Lower lobe of right lung (tissue), 2 donors: ENCODE measurements around the gene DHX34. TPM values are rescaled to one million over a fixed set of nuclear protein-coding genes. Genes with fewer than 3 reads are reported as not detected.
"Not testable (repeated sequence)": the region's sequence is repeated elsewhere in the genome, so short reads cannot be mapped to it uniquely, and the experiment has no call there.

Experiments used
- ATAC-seq, 2 donors: fragments of 200-7000 bp; cut with Tn5 transposase; one replicate each; pipeline ENCODE4 v1.9.1; 2020 to 2022; ENCODE audit warnings: mild to moderate bottlenecking in 2 of 2, moderate library complexity in 2 of 2
- DNase-seq: peaks from one replicate; pipeline ENCODE4 v3.0.0-alpha.2; 2020
- H3K27ac ChIP-seq: fragments of 200-600 bp; one replicate; pipeline ENCODE4 v1.8.0; 2022
- H3K27me3 ChIP-seq: fragments of 200-600 bp; one replicate; pipeline ENCODE4 v1.8.0; 2022; ENCODE audit warnings: low read depth
- H3K36me3 ChIP-seq: fragments of 200-600 bp; one replicate; pipeline ENCODE4 v1.8.0; 2022; ENCODE audit warnings: mild to moderate bottlenecking
- H3K4me1 ChIP-seq: fragments of 200-600 bp; one replicate; pipeline ENCODE4 v1.8.0; 2022
- H3K4me3 ChIP-seq: fragments of 200-600 bp; one replicate; pipeline ENCODE4 v1.8.0; 2022; ENCODE audit warnings: mild to moderate bottlenecking
- H3K9me3 ChIP-seq: fragments of 200-600 bp; one replicate; pipeline ENCODE4 v1.8.0; 2022
- intact Hi-C: fragments of 100-400 bp; cut with DNase I; formaldehyde crosslinking; loops from one replicate; pipeline ENCODE4 v1.11.0; 2022
- long read RNA-seq: library from polyadenylated mRNA; unstranded; transcript quantifications from one replicate; pipeline ENCODE4 v2.0.0, GENCODE V29; 2021
- total RNA-seq: library from RNA; stranded (reverse); fragmentation: NEBNext Ultra II Directional; extraction: Animal tissue kit (Norgen Biotek cat#: 25700); gene quantifications from one replicate; pipeline ENCODE4 v1.2.1, GENCODE V29; 2021
- TF ChIP-seq, protein P1 (sequence below): fragments of 200-600 bp; IDR thresholded peaks from one replicate; pipeline ENCODE4 v1.8.0; 2022; ENCODE audit warnings: antibody characterized with exemption, mild to moderate bottlenecking
- donor health status: DM: no; HTN: yes; CAD: no; lungs with severe emphysema.

DHX34 gene
- 14.5 TPM for total RNA-seq
- long read RNA-seq, partial matches to known transcripts, result 12 of 21 reads
- long read RNA-seq, other reads (novel, unspliced or antisense), result 9 of 21 reads

GRCh38 chr19:47348819-47349795, at the start of gene DHX34:
Gene DHX34 (plus strand): TSS chr19:47349315. CDS start chr19:47353031, 3,716 bp downstream.
- H3K27me3 ChIP-seq, result no peaks in the 10 kb centered on the region
- intact Hi-C loops, result no loop called here
- peak within 1 kb of the TSS; percentile 97 for H3K4me3 ChIP-seq
- peak; percentile 99 for DNase-seq
- TF ChIP-seq, protein P1, sequence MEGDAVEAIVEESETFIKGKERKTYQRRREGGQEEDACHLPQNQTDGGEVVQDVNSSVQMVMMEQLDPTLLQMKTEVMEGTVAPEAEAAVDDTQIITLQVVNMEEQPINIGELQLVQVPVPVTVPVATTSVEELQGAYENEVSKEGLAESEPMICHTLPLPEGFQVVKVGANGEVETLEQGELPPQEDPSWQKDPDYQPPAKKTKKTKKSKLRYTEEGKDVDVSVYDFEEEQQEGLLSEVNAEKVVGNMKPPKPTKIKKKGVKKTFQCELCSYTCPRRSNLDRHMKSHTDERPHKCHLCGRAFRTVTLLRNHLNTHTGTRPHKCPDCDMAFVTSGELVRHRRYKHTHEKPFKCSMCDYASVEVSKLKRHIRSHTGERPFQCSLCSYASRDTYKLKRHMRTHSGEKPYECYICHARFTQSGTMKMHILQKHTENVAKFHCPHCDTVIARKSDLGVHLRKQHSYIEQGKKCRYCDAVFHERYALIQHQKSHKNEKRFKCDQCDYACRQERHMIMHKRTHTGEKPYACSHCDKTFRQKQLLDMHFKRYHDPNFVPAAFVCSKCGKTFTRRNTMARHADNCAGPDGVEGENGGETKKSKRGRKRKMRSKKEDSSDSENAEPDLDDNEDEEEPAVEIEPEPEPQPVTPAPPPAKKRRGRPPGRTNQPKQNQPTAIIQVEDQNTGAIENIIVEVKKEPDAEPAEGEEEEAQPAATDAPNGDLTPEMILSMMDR, result peak; percentile 99
- peaks cover 19% of the 10 kb centered on the region for H3K4me1 ChIP-seq
- H3K9me3 ChIP-seq, result no peaks in the 10 kb centered on the region
- peaks cover 18% of the 10 kb centered on the region for H3K36me3 ChIP-seq
- ATAC-seq, result peak; percentile 99 to 100
- peak within 1 kb of the TSS; percentile 78 for H3K27ac ChIP-seq

DNA sequence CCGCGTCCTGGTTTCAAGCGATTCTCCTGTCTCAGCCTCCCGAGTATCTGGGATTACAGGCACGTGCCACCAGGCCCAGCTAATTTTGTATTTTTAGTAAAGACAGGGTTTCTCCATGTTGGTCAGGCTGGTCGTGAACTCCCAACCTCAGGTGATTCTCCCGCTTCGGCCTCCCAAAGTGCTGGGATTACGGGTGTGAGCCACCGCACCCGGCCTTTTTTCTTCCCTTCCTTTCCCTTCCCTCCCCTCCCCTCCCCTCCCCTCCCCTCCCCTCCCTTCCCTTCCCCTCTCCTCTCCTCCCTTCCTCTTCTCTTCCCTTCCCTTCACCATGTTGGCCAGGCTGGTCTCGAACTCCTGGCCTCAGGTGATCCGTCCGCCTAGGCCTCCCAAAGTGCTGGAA, 48.2 kb upstream of the DHX34 start:
- ATAC-seq, H3K27ac ChIP-seq, H3K4me1 ChIP-seq, H3K4me3 ChIP-seq, intact Hi-C loops, H3K9me3 ChIP-seq, H3K36me3 ChIP-seq, H3K27me3 ChIP-seq, DNase-seq: not testable (repeated sequence)

DNA sequence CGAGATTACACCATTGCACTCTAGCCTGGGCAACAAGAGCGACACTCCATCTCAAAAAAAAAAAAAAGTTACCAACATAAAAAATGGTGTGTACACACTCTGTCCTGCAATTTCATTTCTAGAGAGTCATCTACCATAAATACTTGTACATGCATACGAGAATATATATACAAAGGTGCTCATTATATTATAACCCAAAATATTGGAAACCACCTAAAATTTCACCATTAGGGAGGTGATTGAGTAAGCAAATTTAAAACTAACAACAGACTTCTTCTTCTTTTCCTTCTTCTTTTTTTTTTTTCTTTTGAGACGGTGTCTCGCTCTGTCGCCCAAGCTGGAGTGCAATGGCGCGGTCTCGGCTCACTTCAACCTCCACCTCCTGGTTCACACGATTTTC, 46.9 kb upstream of the DHX34 start:
- DNase-seq, result no peak
- Histone ChIP-seq H3K4me3 (no peak overlapping the region), H3K36me3 (no peaks in the 10 kb centered on the region), H3K9me3 (no peaks in the 10 kb centered on the region), H3K4me1 (no peaks in the 10 kb centered on the region), H3K27me3 (no peaks in the 10 kb centered on the region), H3K27ac (no peak overlapping the region)
- intact Hi-C loops, result no loop called here
- no peak for ATAC-seq
- TF ChIP-seq, protein P1, result no peak

DNA sequence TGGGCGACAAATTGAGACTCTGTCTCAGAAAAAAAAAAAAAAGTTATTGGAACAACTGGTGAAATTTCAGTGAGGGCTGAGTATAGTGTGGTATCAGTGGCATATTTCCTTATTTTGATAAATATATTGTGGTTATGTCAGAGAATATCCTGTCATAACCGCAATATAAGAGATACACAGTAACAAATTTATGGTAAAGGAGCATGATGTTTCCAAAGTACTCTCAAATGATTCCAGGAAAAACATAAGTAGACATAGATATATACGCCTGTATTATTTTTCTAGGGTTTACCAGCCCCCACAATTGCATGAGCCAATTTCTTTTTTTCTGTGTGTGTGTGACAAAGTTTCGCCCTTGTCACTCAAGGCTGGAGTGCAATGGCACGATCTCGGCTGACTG, 45.1 kb upstream of the DHX34 start:
- no peaks in the 10 kb centered on the region for H3K4me1 ChIP-seq
- intact Hi-C loops, result no loop called here
- no peaks in the 10 kb centered on the region for H3K36me3 ChIP-seq
- ATAC-seq, result no peak
- H3K27ac ChIP-seq, result no peak overlapping the region
- no peak for DNase-seq
- no peak overlapping the region for H3K4me3 ChIP-seq
- no peaks in the 10 kb centered on the region for H3K9me3 ChIP-seq
- TF ChIP-seq, protein P1, result no peak
- H3K27me3 ChIP-seq, result no peaks in the 10 kb centered on the region

DNA sequence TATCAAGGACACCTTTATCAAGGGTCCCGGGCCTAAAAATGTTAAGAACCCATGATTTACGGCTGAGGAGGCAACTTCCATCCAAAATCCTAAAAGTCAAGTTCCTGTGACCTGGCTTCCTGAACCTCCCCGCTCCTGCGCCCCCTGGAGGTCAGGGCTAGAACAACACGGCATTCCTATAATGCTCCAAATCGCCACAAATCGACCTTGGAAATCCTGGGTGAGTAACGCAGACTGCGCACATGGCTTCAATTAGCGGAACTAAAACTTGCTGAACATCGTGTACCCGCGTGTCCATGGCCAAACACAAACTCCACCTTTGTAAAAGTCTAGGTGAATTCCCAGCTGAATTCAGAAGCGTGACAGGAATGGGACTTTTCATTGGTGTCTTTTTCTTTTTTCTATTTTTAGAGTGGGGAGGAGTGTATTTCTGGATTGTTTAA, 43.8 kb upstream of the DHX34 start:
- peak; percentile 74 for DNase-seq
- H3K27me3 ChIP-seq, result no peaks in the 10 kb centered on the region
- intact Hi-C loops, result no loop called here
- no peak overlapping the region for H3K27ac ChIP-seq
- H3K4me3 ChIP-seq, result no peak overlapping the region
- no peaks in the 10 kb centered on the region for H3K9me3 ChIP-seq
- TF ChIP-seq, protein P1, result peak; percentile 93
- H3K4me1 ChIP-seq, result no peaks in the 10 kb centered on the region
- ATAC-seq, result peak; percentile 78 to 86
- H3K36me3 ChIP-seq, result no peaks in the 10 kb centered on the region

DNA sequence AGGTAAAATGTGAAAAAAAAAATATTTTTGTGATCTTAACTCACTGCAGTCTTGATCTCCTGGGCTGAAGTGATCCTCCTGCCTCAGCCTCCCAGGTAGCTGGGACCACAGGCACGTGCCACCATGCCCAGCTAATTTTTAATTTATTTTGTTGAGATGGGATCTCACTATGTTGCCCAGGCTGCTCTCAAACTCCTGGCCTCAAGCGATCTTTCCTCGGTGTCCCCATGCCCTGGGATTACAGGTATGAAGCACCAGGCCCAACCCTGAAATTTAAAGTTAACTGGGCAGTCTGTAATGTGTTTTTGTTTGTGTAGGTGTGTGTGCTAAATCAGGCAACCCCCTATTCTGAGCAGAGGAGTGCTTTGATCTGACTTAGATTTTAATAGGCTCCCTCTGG, 42.8 kb upstream of the DHX34 start:
- H3K4me3 ChIP-seq, result no peak overlapping the region
- H3K27ac ChIP-seq, result no peak overlapping the region
- H3K27me3 ChIP-seq, result no peaks in the 10 kb centered on the region
- no peaks in the 10 kb centered on the region for H3K36me3 ChIP-seq
- ATAC-seq, result no peak
- no peaks in the 10 kb centered on the region for H3K9me3 ChIP-seq
- intact Hi-C loops, result no loop called here
- TF ChIP-seq, protein P1, result no peak
- H3K4me1 ChIP-seq, result no peaks in the 10 kb centered on the region
- DNase-seq, result no peak
